ENCODE data around the gene ZNF451. TPM values are rescaled to one million over a fixed set of nuclear protein-coding genes. Genes with fewer than 3 reads are reported as not detected.
A peak's percentile ranks its signal among the peaks of the same experiment; 100 is the strongest.
"Not testable (repeated sequence)": the region's sequence is repeated elsewhere in the genome, so short reads cannot be mapped to it uniquely, and the experiment has no call there.

Gene ZNF451
- total RNA-seq, 1 donor from 2014 or later: 69.3 TPM

DNA sequence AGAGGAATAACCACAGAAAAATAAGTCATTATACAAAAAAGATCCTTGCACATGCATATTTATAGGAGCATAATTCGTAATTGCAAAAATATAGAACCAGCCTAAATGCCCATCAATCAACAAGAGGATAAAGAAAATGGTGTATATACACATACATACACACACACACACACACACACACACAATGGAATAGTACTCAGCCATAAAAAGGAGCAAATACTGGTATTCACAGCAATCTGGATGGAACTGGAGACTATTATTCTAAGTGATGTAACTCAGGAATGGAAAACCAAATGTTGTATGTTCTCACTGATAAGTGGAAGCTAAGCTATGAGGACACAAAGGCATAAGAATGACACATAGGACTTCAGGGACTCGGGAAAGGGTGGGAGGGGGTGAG is 45.4 kb upstream of the ZNF451 start:
- no peak overlapping the region for H3K27ac Mint-ChIP-seq (ENCODE audit: unreplicated experiment)
- no peaks in the 10 kb centered on the region for H3K36me3 ChIP-seq (ENCODE audit: insufficient read depth, low read length)
- no peak overlapping the region for H2AFZ ChIP-seq (ENCODE audit: low read depth, low read length)
- FAIRE-seq (no peak), DNase-seq (ENCODE audit: low read depth) (no peak)
- H3K4me3 Mint-ChIP-seq (ENCODE audit: unreplicated experiment): no peak overlapping the region
- H3K9ac ChIP-seq (ENCODE audit: low read length): no peak overlapping the region
- H3K4me2 ChIP-seq (ENCODE audit: low read length): no peak overlapping the region
- peaks cover 18% of the 10 kb centered on the region for H3K79me2 ChIP-seq (ENCODE audit: insufficient read depth, low read length)
- no peaks in the 10 kb centered on the region for H3K27me3 ChIP-seq (ENCODE audit: insufficient read depth, low read length)
- H3K36me3 Mint-ChIP-seq (ENCODE audit: low read depth, unreplicated experiment): peaks cover 2% of the 10 kb centered on the region
- H3K27me3 Mint-ChIP-seq (ENCODE audit: low read depth, unreplicated experiment): peaks cover 22% of the 10 kb centered on the region
- no peaks in the 10 kb centered on the region for H3K9me3 ChIP-seq (ENCODE audit: insufficient read depth, low read depth, low read length)
- peaks cover 8% of the 10 kb centered on the region for H4K20me1 ChIP-seq (ENCODE audit: insufficient read depth, low read length)
- no peak overlapping the region for H3K4me3 ChIP-seq (ENCODE audit: insufficient read depth, low read depth, low read length)
- H3K27ac ChIP-seq (ENCODE audit: low read depth, low read length): no peak overlapping the region
- TF ChIP-seq, protein P1, sequence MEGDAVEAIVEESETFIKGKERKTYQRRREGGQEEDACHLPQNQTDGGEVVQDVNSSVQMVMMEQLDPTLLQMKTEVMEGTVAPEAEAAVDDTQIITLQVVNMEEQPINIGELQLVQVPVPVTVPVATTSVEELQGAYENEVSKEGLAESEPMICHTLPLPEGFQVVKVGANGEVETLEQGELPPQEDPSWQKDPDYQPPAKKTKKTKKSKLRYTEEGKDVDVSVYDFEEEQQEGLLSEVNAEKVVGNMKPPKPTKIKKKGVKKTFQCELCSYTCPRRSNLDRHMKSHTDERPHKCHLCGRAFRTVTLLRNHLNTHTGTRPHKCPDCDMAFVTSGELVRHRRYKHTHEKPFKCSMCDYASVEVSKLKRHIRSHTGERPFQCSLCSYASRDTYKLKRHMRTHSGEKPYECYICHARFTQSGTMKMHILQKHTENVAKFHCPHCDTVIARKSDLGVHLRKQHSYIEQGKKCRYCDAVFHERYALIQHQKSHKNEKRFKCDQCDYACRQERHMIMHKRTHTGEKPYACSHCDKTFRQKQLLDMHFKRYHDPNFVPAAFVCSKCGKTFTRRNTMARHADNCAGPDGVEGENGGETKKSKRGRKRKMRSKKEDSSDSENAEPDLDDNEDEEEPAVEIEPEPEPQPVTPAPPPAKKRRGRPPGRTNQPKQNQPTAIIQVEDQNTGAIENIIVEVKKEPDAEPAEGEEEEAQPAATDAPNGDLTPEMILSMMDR (IDR thresholded peaks at IDR 0.05; ENCODE audit: insufficient read depth, low read depth, low read length): no peak
- TF ChIP-seq EZH2 (IDR thresholded peaks at IDR 0.05; ENCODE audit: insufficient read depth, low read length): no peak
- peaks cover 12% of the 10 kb centered on the region for H3K4me1 Mint-ChIP-seq (ENCODE audit: low read depth, unreplicated experiment)
- peaks cover 8% of the 10 kb centered on the region for H3K4me1 ChIP-seq (ENCODE audit: insufficient read depth, low read length)
- no peaks in the 10 kb centered on the region for H3K9me3 Mint-ChIP-seq (ENCODE audit: unreplicated experiment)

DNA sequence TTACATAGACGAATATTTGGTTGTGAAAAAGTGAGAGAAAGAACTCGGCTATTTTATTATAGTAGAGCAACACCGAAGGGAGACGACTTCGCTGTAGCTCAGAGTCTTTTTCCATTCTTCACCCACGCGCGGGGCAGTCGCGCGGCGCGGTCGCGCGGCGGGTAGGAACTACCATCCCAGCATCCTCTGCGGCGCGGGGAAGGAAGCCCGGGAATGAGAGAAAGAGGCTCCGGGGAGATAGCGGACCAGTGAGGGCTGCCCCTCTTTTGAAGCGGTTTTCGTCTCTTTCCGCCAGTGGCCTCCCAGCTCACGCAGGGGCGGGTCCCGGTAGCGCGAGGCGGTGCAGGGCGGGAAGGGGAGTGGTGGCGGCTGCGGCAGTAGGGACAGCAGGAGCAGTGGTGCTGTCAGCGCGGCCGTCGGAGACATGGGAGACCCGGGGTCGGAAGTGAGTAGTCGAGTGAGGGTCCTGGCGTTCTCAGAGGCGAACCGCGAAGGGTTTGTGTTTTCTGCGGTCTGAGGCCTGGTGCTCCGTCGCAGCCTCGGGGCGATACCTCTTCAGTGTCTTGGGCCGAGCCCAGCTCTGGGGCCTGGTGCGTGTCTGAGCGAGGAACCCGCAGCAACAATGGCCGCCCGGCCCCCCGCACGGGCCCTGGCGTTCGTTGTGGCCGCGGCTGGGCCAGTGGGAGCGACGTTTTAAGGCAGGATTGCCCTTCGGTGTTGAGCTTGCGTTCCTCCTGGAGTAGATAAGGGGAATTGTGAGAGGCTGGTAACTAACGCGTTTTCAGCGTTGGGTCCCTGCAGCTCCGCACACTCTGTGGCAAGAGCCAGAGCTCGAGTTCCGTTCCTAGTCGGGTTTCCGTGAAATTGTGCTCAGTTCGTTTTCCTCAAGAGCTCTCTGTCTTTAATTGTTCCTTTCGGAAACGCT is 43.4 kb upstream of the ZNF451 start, which contains the start of gene KIAA1586:
Gene KIAA1586, plus strand, starts transcription at position 362 of the 925 bp plus-strand sequence. Its CDS starts 63 bp downstream, at position 425.
- H3K27me3 Mint-ChIP-seq (ENCODE audit: low read depth, unreplicated experiment): peaks cover 11% of the 10 kb centered on the region
- not testable (repeated sequence) for H3K9me3 ChIP-seq (ENCODE audit: insufficient read depth, low read depth, low read length); H3K36me3 Mint-ChIP-seq (ENCODE audit: low read depth, unreplicated experiment); H3K9me3 Mint-ChIP-seq (ENCODE audit: unreplicated experiment); H3K27me3 ChIP-seq (ENCODE audit: insufficient read depth, low read length); H3K4me1 ChIP-seq (ENCODE audit: insufficient read depth, low read length); FAIRE-seq
- peak within 1 kb of the TSS; percentile 82 for H3K9ac ChIP-seq (ENCODE audit: low read length)
- peaks cover 38% of the 10 kb centered on the region for H3K79me2 ChIP-seq (ENCODE audit: insufficient read depth, low read length)
- H3K27ac Mint-ChIP-seq (ENCODE audit: unreplicated experiment): peak within 1 kb of the TSS; percentile 95
- H3K4me1 Mint-ChIP-seq (ENCODE audit: low read depth, unreplicated experiment): peaks cover 14% of the 10 kb centered on the region
- H3K27ac ChIP-seq (ENCODE audit: low read depth, low read length): peak within 1 kb of the TSS; percentile 66
- DNase-seq (ENCODE audit: low read depth): peak; percentile 83
- peak within 1 kb of the TSS; percentile 77 for H3K4me3 ChIP-seq (ENCODE audit: insufficient read depth, low read depth, low read length)
- peak within 1 kb of the TSS; percentile 96 for H3K4me3 Mint-ChIP-seq (ENCODE audit: unreplicated experiment)
- H3K36me3 ChIP-seq (ENCODE audit: insufficient read depth, low read length): peaks cover 12% of the 10 kb centered on the region
- peaks cover 23% of the 10 kb centered on the region for H4K20me1 ChIP-seq (ENCODE audit: insufficient read depth, low read length)
- H3K4me2 ChIP-seq (ENCODE audit: low read length): peak within 1 kb of the TSS; percentile 97
- H2AFZ ChIP-seq (ENCODE audit: low read depth, low read length): peak within 1 kb of the TSS; percentile 85

DNA sequence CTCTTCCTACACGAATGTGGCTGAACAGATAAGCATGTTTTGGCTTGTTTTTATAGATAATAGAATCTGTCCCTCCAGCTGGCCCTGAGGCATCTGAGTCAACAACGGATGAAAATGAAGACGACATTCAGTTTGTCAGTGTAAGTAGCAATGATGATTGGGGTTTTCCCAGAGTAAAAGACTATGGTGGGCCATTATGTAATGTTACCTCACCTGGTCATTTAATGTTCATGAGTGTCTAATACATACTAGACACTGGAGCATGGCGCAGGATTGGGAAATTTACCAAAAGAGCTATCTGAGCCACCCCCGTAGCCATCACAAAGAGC is 42.8 kb upstream of the ZNF451 start:
- not testable (repeated sequence) for FAIRE-seq; H3K4me3 ChIP-seq (ENCODE audit: insufficient read depth, low read depth, low read length); H3K9me3 ChIP-seq (ENCODE audit: insufficient read depth, low read depth, low read length)

DNA sequence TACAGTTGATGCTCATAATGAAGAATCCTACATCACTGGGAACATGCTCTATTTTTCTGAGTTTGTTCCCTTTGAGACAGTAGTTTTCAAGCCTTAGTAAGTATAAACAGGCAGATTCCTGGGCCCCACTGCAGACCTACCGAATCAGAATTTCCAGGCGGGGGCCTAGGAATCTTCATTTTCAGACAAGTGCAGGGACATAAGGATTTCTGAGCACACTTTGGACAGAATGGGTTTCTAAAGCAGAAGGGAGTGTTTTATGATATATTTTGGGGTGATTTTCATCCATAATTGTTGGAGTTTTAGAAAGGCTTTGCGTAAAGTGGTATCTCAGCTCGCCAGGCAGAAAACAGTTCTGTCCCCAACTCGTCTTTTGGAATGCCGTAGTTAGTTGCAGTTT is 42.1 kb upstream of the ZNF451 start:
- H3K27me3 Mint-ChIP-seq (ENCODE audit: low read depth, unreplicated experiment); H3K36me3 Mint-ChIP-seq (ENCODE audit: low read depth, unreplicated experiment); H3K4me1 ChIP-seq (ENCODE audit: insufficient read depth, low read length); H3K9me3 Mint-ChIP-seq (ENCODE audit: unreplicated experiment); H3K27ac Mint-ChIP-seq (ENCODE audit: unreplicated experiment); H3K9me3 ChIP-seq (ENCODE audit: insufficient read depth, low read depth, low read length); H3K27me3 ChIP-seq (ENCODE audit: insufficient read depth, low read length); FAIRE-seq; DNase-seq (ENCODE audit: low read depth); H2AFZ ChIP-seq (ENCODE audit: low read depth, low read length): not testable (repeated sequence)
- H3K4me1 Mint-ChIP-seq (ENCODE audit: low read depth, unreplicated experiment): peaks cover 14% of the 10 kb centered on the region
- H3K4me3 Mint-ChIP-seq (ENCODE audit: unreplicated experiment): peak overlapping the region; percentile 81
- H3K27ac ChIP-seq (ENCODE audit: low read depth, low read length): peak overlapping the region; percentile 3
- H3K36me3 ChIP-seq (ENCODE audit: insufficient read depth, low read length): peaks cover 16% of the 10 kb centered on the region
- H3K79me2 ChIP-seq (ENCODE audit: insufficient read depth, low read length): peaks cover 42% of the 10 kb centered on the region
- H3K4me2 ChIP-seq (ENCODE audit: low read length): peak overlapping the region; percentile 64
- H3K9ac ChIP-seq (ENCODE audit: low read length): peak overlapping the region; percentile 7
- H3K4me3 ChIP-seq (ENCODE audit: insufficient read depth, low read depth, low read length): peak overlapping the region; percentile 40
- H4K20me1 ChIP-seq (ENCODE audit: insufficient read depth, low read length): peaks cover 26% of the 10 kb centered on the region

More for the DNA sequence above, 42.8 kb upstream of the ZNF451 start:
- peaks cover 42% of the 10 kb centered on the region for H3K79me2 ChIP-seq (ENCODE audit: insufficient read depth, low read length)
- H3K36me3 ChIP-seq (ENCODE audit: insufficient read depth, low read length): peaks cover 12% of the 10 kb centered on the region
- H3K27me3 Mint-ChIP-seq (ENCODE audit: low read depth, unreplicated experiment); H3K36me3 Mint-ChIP-seq (ENCODE audit: low read depth, unreplicated experiment); H3K4me3 Mint-ChIP-seq (ENCODE audit: unreplicated experiment); H2AFZ ChIP-seq (ENCODE audit: low read depth, low read length); DNase-seq (ENCODE audit: low read depth); H3K4me2 ChIP-seq (ENCODE audit: low read length); H3K27me3 ChIP-seq (ENCODE audit: insufficient read depth, low read length); H3K27ac Mint-ChIP-seq (ENCODE audit: unreplicated experiment); H3K27ac ChIP-seq (ENCODE audit: low read depth, low read length); H3K9me3 Mint-ChIP-seq (ENCODE audit: unreplicated experiment); H3K9ac ChIP-seq (ENCODE audit: low read length); H3K4me1 ChIP-seq (ENCODE audit: insufficient read depth, low read length): not testable (repeated sequence)
- peaks cover 23% of the 10 kb centered on the region for H4K20me1 ChIP-seq (ENCODE audit: insufficient read depth, low read length)
- peaks cover 14% of the 10 kb centered on the region for H3K4me1 Mint-ChIP-seq (ENCODE audit: low read depth, unreplicated experiment)

Measured in astrocyte (in vitro differentiated cells and primary cell).